WTC11 (cell line): ENCODE data around the gene RAET1G. TPM values are rescaled to one million over a fixed set of nuclear protein-coding genes. Genes with fewer than 3 reads are reported as not detected.
"Not testable (repeated sequence)": the region's sequence is repeated elsewhere in the genome, so short reads cannot be mapped to it uniquely, and the experiment has no call there.

ENCODE experiments used
- ATAC-seq: fragments of 200-7000 bp; cut with Tn5 transposase; 2 replicates; pipeline ENCODE4 v1.10.0; 2021; ENCODE audit warnings: mild to moderate bottlenecking, moderate library complexity
- CTCF ChIA-PET: fragments of 300-600 bp; sonication (Branson Sonifier 250); formaldehyde crosslinking; loops from one replicate; lab custom pipeline; 2021; ENCODE audit warnings: antibody characterized with exemption; lab: Charles Lee
- POLR2A ChIA-PET: fragments of 350-600 bp; sonication (Branson Sonifier 250); formaldehyde crosslinking; loops from one replicate; lab custom pipeline; 2021; ENCODE audit warnings: antibody characterized with exemption; lab: Charles Lee
- DNase-seq: peaks from one replicate; pipeline ENCODE4 v3.0.0; 2021; ENCODE audit warnings: low spot score
- H3K27ac Mint-ChIP-seq: 2 replicates; pipeline ENCODE4 v1.8.0; 2021; ENCODE audit warnings: mixed read lengths
- H3K27me3 Mint-ChIP-seq: 2 replicates; pipeline ENCODE4 v1.8.0; 2021; ENCODE audit warnings: low read depth, mild to moderate bottlenecking, moderate library complexity, mixed read lengths
- H3K36me3 Mint-ChIP-seq: 2 replicates; pipeline ENCODE4 v1.8.0; 2021; ENCODE audit warnings: mixed read lengths
- H3K4me1 Mint-ChIP-seq: 2 replicates; pipeline ENCODE4 v1.8.0; 2022; ENCODE audit warnings: mixed read lengths
- H3K4me3 Mint-ChIP-seq: 2 replicates; pipeline ENCODE4 v1.8.0; 2021; ENCODE audit warnings: mild to moderate bottlenecking, moderate library complexity, mixed read lengths
- H3K9me3 Mint-ChIP-seq: 2 replicates; pipeline ENCODE4 v1.8.0; 2021; ENCODE audit warnings: mixed read lengths
- ARID4B ChIP-seq: sonication (generic); formaldehyde crosslinking; IDR thresholded peaks from 2 replicates; pipeline ENCODE4 v1.8.0; 2023; ENCODE audit warnings: missing genetic modification reagents, mild to moderate bottlenecking, borderline replicate concordance
- ATF1 ChIP-seq: sonication (generic); formaldehyde crosslinking; IDR thresholded peaks from 2 replicates; pipeline ENCODE4 v1.8.1; 2023; ENCODE audit warnings: mild to moderate bottlenecking, moderate library complexity, missing genetic modification reagents
- CDX4 ChIP-seq: fragments of 250-450 bp; sonication (Bioruptor Pico); IDR thresholded peaks from 2 replicates; pipeline ENCODE4 v1.9.0; 2021; ENCODE audit warnings: moderate library complexity, mild to moderate bottlenecking, inconsistent platforms, borderline replicate concordance
- EMX1 ChIP-seq: fragments of 250-450 bp; sonication (Bioruptor Pico); IDR thresholded peaks from 2 replicates; pipeline ENCODE4 v1.8.0; 2021; ENCODE audit warnings: mild to moderate bottlenecking
- FOXJ3 ChIP-seq: sonication (generic); formaldehyde crosslinking; IDR thresholded peaks from 2 replicates; pipeline ENCODE4 v1.9.0; 2021; ENCODE audit warnings: missing genetic modification reagents, mild to moderate bottlenecking, borderline replicate concordance
- HMGXB4 ChIP-seq: sonication (generic); formaldehyde crosslinking; IDR thresholded peaks from 2 replicates; pipeline ENCODE4 v1.8.1; 2023; ENCODE audit warnings: mild to moderate bottlenecking, moderate library complexity, missing genetic modification reagents
- IRF2 ChIP-seq: sonication (generic); formaldehyde crosslinking; IDR thresholded peaks from 2 replicates; pipeline ENCODE4 v1.8.0; 2022; ENCODE audit warnings: low read depth, missing genetic modification reagents, borderline replicate concordance
- NFATC4 ChIP-seq: fragments of 250-450 bp; sonication (Bioruptor Pico); IDR thresholded peaks from 2 replicates; pipeline ENCODE4 v1.9.0; 2021; ENCODE audit warnings: mild to moderate bottlenecking
- NFYB ChIP-seq: sonication (generic); formaldehyde crosslinking; conservative IDR thresholded peaks from 2 replicates; pipeline ENCODE4 v1.8.0; 2022; ENCODE audit warnings: low read depth, missing genetic modification reagents
- OVOL2 ChIP-seq: fragments of 250-450 bp; sonication (Bioruptor Pico); IDR thresholded peaks from 2 replicates; pipeline ENCODE4 v1.9.0; 2021; ENCODE audit warnings: mild to moderate bottlenecking, borderline replicate concordance
- RORB ChIP-seq: fragments of 250-450 bp; sonication (Bioruptor Pico); IDR thresholded peaks from 2 replicates; pipeline ENCODE4 v1.9.0; 2021; ENCODE audit warnings: mild to moderate bottlenecking
- TEAD1 ChIP-seq: sonication (generic); formaldehyde crosslinking; IDR thresholded peaks from 2 replicates; pipeline ENCODE4 v1.8.0; 2022; ENCODE audit warnings: mild to moderate bottlenecking, missing genetic modification reagents
- ZNF219 ChIP-seq: sonication (generic); formaldehyde crosslinking; IDR thresholded peaks from 2 replicates; pipeline ENCODE4 v1.8.0; 2023; ENCODE audit warnings: missing genetic modification reagents, mild to moderate bottlenecking, borderline replicate concordance
- ZNF396 ChIP-seq: fragments of 250-450 bp; sonication (Bioruptor Pico); IDR thresholded peaks from 2 replicates; pipeline ENCODE4 v1.8.0; 2021; ENCODE audit warnings: mild to moderate bottlenecking, moderate library complexity, borderline replicate concordance
- ZNF423 ChIP-seq: fragments of 250-450 bp; sonication (Bioruptor Pico); IDR thresholded peaks from 2 replicates; pipeline ENCODE4 v2.1.2; 2022; ENCODE audit warnings: mild to moderate bottlenecking, moderate library complexity
- total RNA-seq: library from RNA; stranded (reverse); gene quantifications from 3 replicates; pipeline ENCODE4 v1.2.3, GENCODE V29; 2021
- TF ChIP-seq, protein P1 (sequence below): sonication (generic); formaldehyde crosslinking; IDR thresholded peaks from 2 replicates; pipeline ENCODE4 v1.8.1; 2023; ENCODE audit warnings: mild to moderate bottlenecking, missing genetic modification reagents, moderate library complexity
- TF ChIP-seq, protein P2 (sequence below): sonication (generic); formaldehyde crosslinking; IDR thresholded peaks from 2 replicates; pipeline ENCODE4 v1.8.1; 2023; ENCODE audit warnings: mild to moderate bottlenecking, missing genetic modification reagents
- TF ChIP-seq, protein P3 (sequence below): fragments of 200-600 bp; IDR thresholded peaks from 2 replicates; pipeline ENCODE4 v1.8.0; 2022; ENCODE audit warnings: antibody characterized with exemption
- TF ChIP-seq, protein P4 (sequence below): fragments of 250-450 bp; sonication (Bioruptor Pico); conservative IDR thresholded peaks from 2 replicates; pipeline ENCODE4 v1.9.0; 2021; ENCODE audit warnings: mild to moderate bottlenecking

Gene RAET1G
- total RNA-seq, 1 experiment from 2014 or later, result not detected

DNA sequence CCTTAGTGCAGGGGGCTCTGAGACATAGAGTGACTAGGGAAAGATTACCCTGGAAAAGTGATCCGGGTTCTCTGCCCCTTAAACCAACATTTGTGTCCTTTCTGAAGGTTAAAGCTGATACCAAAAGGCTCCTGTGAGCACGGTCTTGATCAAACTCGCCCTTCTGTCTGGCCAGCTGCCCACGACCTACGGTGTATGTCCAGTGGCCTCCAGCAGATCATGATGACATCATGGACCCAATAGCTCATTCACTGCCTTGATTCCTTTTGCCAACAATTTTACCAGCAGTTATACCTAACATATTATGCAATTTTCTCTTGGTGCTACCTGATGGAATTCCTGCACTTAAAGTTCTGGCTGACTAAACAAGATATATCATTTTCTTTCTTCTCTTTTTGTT, 25.7 kb upstream of the RAET1G start (continued):
- TF ChIP-seq, protein P1, sequence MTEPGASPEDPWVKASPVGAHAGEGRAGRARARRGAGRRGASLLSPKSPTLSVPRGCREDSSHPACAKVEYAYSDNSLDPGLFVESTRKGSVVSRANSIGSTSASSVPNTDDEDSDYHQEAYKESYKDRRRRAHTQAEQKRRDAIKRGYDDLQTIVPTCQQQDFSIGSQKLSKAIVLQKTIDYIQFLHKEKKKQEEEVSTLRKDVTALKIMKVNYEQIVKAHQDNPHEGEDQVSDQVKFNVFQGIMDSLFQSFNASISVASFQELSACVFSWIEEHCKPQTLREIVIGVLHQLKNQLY (CRISPR knock-in tag), result no peak
- TF ChIP-seq, all 79 proteins: peak for 0

GRCh38 chr6:149948011-149948410, 25.1 kb upstream of the RAET1G start:
- POLR2A ChIA-PET, result no interaction called here
- Mint-ChIP-seq H3K36me3 (no peaks in the 10 kb centered on the region), H3K27ac (no peak overlapping the region), H3K4me3 (no peak overlapping the region)
- TF ChIP-seq ZNF396 (CRISPR knock-in tag), result no peak
- no peak for TF ChIP-seq FOXJ3 (CRISPR knock-in tag)
- no peak for TF ChIP-seq TEAD1 (CRISPR knock-in tag)
- TF ChIP-seq, protein P2, sequence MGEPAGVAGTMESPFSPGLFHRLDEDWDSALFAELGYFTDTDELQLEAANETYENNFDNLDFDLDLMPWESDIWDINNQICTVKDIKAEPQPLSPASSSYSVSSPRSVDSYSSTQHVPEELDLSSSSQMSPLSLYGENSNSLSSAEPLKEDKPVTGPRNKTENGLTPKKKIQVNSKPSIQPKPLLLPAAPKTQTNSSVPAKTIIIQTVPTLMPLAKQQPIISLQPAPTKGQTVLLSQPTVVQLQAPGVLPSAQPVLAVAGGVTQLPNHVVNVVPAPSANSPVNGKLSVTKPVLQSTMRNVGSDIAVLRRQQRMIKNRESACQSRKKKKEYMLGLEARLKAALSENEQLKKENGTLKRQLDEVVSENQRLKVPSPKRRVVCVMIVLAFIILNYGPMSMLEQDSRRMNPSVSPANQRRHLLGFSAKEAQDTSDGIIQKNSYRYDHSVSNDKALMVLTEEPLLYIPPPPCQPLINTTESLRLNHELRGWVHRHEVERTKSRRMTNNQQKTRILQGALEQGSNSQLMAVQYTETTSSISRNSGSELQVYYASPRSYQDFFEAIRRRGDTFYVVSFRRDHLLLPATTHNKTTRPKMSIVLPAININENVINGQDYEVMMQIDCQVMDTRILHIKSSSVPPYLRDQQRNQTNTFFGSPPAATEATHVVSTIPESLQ (CRISPR knock-in tag), result no peak
- TF ChIP-seq NFATC4 (CRISPR knock-in tag), result no peak
- TF ChIP-seq ZNF219 (CRISPR knock-in tag), result no peak
- TF ChIP-seq ZNF423 (CRISPR knock-in tag), result no peak
- no peak for TF ChIP-seq NFYB
- TF ChIP-seq ATF1 (CRISPR knock-in tag), result no peak
- TF ChIP-seq, protein P3, sequence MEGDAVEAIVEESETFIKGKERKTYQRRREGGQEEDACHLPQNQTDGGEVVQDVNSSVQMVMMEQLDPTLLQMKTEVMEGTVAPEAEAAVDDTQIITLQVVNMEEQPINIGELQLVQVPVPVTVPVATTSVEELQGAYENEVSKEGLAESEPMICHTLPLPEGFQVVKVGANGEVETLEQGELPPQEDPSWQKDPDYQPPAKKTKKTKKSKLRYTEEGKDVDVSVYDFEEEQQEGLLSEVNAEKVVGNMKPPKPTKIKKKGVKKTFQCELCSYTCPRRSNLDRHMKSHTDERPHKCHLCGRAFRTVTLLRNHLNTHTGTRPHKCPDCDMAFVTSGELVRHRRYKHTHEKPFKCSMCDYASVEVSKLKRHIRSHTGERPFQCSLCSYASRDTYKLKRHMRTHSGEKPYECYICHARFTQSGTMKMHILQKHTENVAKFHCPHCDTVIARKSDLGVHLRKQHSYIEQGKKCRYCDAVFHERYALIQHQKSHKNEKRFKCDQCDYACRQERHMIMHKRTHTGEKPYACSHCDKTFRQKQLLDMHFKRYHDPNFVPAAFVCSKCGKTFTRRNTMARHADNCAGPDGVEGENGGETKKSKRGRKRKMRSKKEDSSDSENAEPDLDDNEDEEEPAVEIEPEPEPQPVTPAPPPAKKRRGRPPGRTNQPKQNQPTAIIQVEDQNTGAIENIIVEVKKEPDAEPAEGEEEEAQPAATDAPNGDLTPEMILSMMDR, result no peak
- TF ChIP-seq OVOL2, result no peak
- no peak for TF ChIP-seq RORB (CRISPR knock-in tag)
- TF ChIP-seq EMX1 (CRISPR knock-in tag), result no peak
- TF ChIP-seq IRF2 (CRISPR knock-in tag), result no peak
- no peak for TF ChIP-seq ARID4B (CRISPR knock-in tag)
- TF ChIP-seq CDX4 (CRISPR knock-in tag), result no peak
- TF ChIP-seq, protein P4, sequence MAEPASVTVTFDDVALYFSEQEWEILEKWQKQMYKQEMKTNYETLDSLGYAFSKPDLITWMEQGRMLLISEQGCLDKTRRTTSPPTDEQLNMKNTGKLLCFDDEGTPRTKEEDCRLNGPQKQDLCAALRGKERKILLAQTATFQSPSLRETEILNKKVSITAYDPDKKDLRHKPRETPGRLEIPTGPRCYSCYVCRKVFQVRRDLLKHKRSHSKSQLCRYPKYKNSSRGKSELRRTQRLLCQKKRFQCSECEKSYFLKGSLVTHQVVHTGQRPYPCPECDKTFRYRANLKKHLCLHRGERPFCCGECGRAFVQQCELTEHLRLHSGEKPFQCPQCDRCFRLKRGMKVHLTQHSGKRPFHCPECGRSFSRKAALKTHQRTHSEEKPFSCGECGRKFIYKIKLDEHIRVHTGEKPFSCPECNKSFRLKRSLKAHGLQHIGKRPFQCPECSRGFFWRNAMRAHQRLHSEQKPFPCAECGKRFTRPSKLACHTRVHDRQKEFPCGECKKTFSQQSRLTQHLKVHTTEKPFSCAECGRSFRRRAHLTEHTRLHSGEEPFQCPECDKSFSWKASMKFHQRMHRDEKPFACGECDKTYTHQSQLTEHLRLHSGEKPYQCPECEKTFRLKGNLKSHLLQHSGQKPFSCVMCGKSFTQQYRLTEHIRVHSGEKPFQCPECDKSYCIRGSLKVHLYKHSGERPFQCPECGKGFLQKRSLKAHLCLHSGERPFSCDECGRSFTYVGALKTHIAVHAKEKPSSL (CRISPR knock-in tag), result no peak
- TF ChIP-seq HMGXB4 (CRISPR knock-in tag), result no peak
- TF ChIP-seq, all 79 proteins: peak for 0
- CTCF ChIA-PET, result interaction anchor here (0.6 kb wide), 1 partner anchor 14 kb away, joined by 3 read pairs; no protein-coding TSS in a partner anchor
- Mint-ChIP-seq H3K27me3 (peaks cover 93% of the 10 kb centered on the region), H3K9me3 (no peaks in the 10 kb centered on the region), H3K4me1 (no peaks in the 10 kb centered on the region)
- ATAC-seq (no peak), DNase-seq (no peak)

DNA sequence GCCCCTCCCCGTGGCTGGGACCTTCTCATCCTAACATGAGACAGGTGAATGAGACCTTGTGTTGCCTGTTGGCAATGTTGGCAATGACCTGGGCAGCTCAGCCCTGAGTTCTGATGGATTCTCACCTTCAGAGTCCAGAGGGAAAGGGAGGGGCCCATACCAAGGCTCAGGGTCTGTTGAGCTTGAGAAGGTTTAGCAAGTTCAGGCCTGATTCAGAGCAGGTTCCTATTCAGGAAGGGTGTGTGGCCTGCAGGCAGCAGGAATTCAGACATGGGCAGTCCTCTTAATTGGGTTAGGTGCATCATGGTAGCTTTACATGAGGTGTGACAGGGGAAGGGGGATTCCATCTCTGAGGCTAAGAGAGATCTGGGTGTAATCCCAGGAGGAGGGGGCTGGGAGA, 24.6 kb upstream of the RAET1G start:
- H3K4me3 Mint-ChIP-seq, POLR2A ChIA-PET, ATAC-seq, H3K36me3 Mint-ChIP-seq, H3K9me3 Mint-ChIP-seq, H3K4me1 Mint-ChIP-seq, DNase-seq, H3K27ac Mint-ChIP-seq: not testable (repeated sequence)
- CTCF ChIA-PET, result interaction anchor here (0.6 kb wide), 1 partner anchor 15 kb away, joined by 3 read pairs; no protein-coding TSS in a partner anchor
- peaks cover 93% of the 10 kb centered on the region for H3K27me3 Mint-ChIP-seq
